Upper lobe of right lung (tissue), 1 donor: ENCODE measurements around the gene RELN. TPM values are rescaled to one million over a fixed set of nuclear protein-coding genes. Genes with fewer than 3 reads are reported as not detected.

ENCODE experiments used
- ATAC-seq: fragments of 200-7000 bp; cut with Tn5 transposase; one replicate; pipeline ENCODE4 v1.9.1; 2020; ENCODE audit warnings: mild to moderate bottlenecking, moderate library complexity
- DNase-seq: peaks from one replicate; pipeline ENCODE4 v3.0.0-alpha.2; 2020
- H3K27ac ChIP-seq: fragments of 200-600 bp; one replicate; pipeline ENCODE4 v1.8.0; 2022
- H3K27me3 ChIP-seq: fragments of 200-600 bp; one replicate; pipeline ENCODE4 v1.8.0; 2022; ENCODE audit warnings: mild to moderate bottlenecking
- H3K36me3 ChIP-seq: fragments of 200-600 bp; one replicate; pipeline ENCODE4 v1.8.0; 2022
- H3K4me1 ChIP-seq: fragments of 200-600 bp; one replicate; pipeline ENCODE4 v1.8.0; 2022
- H3K4me3 ChIP-seq: fragments of 200-600 bp; one replicate; pipeline ENCODE4 v1.8.0; 2022; ENCODE audit warnings: mild to moderate bottlenecking
- H3K9me3 ChIP-seq: fragments of 200-600 bp; one replicate; pipeline ENCODE4 v1.8.0; 2022
- intact Hi-C: fragments of 100-400 bp; cut with DNase I; formaldehyde crosslinking; loops from one replicate; pipeline ENCODE4 v1.11.0; 2022
- total RNA-seq: library from RNA; stranded (reverse); fragmentation: NEBNext Ultra II Directional; extraction: Animal tissue kit (Norgen Biotek cat#: 25700); gene quantifications from one replicate; pipeline ENCODE4 v1.2.1, GENCODE V29; 2021
- TF ChIP-seq, protein P1 (sequence below): fragments of 200-600 bp; IDR thresholded peaks from one replicate; pipeline ENCODE4 v1.8.0; 2022; ENCODE audit warnings: antibody characterized with exemption
- donor health status: DM: no; HTN: yes; CAD: no; lungs with severe emphysema.

The RELN gene
- total RNA-seq, 1 donor from 2014 or later = 5.6 TPM

- intact Hi-C loops = no loop called here
- no peak for DNase-seq
Measured at GRCh38 chr7:103951311-103951710, 38.1 kb downstream of the RELN start.

GRCh38 chr7:103949374-103949773 lies 40.1 kb downstream of the RELN start:
- intact Hi-C loops = no loop called here
- DNase-seq (no peak), ATAC-seq (no peak)
- no peak overlapping the region for H3K27ac ChIP-seq
- no peaks in the 10 kb centered on the region for H3K9me3 ChIP-seq
- no peaks in the 10 kb centered on the region for H3K4me1 ChIP-seq
- TF ChIP-seq, protein P1, sequence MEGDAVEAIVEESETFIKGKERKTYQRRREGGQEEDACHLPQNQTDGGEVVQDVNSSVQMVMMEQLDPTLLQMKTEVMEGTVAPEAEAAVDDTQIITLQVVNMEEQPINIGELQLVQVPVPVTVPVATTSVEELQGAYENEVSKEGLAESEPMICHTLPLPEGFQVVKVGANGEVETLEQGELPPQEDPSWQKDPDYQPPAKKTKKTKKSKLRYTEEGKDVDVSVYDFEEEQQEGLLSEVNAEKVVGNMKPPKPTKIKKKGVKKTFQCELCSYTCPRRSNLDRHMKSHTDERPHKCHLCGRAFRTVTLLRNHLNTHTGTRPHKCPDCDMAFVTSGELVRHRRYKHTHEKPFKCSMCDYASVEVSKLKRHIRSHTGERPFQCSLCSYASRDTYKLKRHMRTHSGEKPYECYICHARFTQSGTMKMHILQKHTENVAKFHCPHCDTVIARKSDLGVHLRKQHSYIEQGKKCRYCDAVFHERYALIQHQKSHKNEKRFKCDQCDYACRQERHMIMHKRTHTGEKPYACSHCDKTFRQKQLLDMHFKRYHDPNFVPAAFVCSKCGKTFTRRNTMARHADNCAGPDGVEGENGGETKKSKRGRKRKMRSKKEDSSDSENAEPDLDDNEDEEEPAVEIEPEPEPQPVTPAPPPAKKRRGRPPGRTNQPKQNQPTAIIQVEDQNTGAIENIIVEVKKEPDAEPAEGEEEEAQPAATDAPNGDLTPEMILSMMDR = no peak
- H3K27me3 ChIP-seq = no peaks in the 10 kb centered on the region
- H3K4me3 ChIP-seq = no peak overlapping the region
- H3K36me3 ChIP-seq = no peaks in the 10 kb centered on the region

More at GRCh38 chr7:103951311-103951710, 38.1 kb downstream of the RELN start:
- TF ChIP-seq, protein P1 = no peak
- no peak overlapping the region for H3K27ac ChIP-seq
- no peaks in the 10 kb centered on the region for H3K9me3 ChIP-seq
- H3K4me3 ChIP-seq = no peak overlapping the region
- no peaks in the 10 kb centered on the region for H3K4me1 ChIP-seq
- no peak for ATAC-seq
- no peaks in the 10 kb centered on the region for H3K36me3 ChIP-seq
- H3K27me3 ChIP-seq = no peaks in the 10 kb centered on the region

GRCh38 chr7:103947026-103947655 lies 42.3 kb downstream of the RELN start:
- no peaks in the 10 kb centered on the region for H3K27me3 ChIP-seq
- no peaks in the 10 kb centered on the region for H3K36me3 ChIP-seq
- ATAC-seq = no peak
- H3K4me1 ChIP-seq = no peaks in the 10 kb centered on the region
- TF ChIP-seq, protein P1 = no peak
- intact Hi-C loops = no loop called here
- no peaks in the 10 kb centered on the region for H3K9me3 ChIP-seq
- no peak overlapping the region for H3K4me3 ChIP-seq
- H3K27ac ChIP-seq = no peak overlapping the region
- DNase-seq = no peak

DNA sequence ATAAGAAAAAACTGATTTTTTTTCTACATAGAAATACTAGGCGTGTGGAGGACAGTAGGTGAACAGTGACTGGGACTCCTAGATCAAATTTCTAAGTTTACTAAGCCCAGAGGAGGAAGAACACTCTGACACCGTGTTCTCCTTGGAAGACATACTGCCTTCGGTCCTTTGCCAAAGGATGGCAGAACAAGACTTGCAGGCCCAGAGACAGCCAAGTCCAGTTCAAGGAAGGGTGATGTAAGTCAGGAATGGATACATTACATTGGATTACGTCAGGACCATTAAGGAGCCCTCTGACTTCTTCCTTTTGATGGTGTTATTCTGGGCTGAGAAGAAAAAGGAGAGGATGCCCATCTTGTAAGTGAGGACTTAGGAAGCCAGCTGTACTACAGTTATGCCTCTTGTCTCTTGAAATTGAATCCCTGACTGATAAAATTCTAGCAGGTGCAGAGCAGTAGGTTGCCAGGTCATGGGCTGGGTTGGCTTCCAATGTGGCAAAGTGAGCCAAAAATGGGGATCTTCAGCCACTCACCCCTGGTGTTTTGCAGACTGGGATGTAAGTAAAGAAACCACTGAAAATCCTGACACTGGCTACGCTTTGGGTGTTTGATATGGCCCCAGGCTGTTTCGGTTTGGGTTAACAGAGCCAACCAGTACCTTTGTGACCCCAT lies 45.1 kb downstream of the RELN start:
- H3K4me3 ChIP-seq = no peak overlapping the region
- no peaks in the 10 kb centered on the region for H3K9me3 ChIP-seq
- DNase-seq (no peak), ATAC-seq (no peak)
- H3K27ac ChIP-seq = no peak overlapping the region
- H3K27me3 ChIP-seq = no peaks in the 10 kb centered on the region
- intact Hi-C loops = no loop called here
- no peaks in the 10 kb centered on the region for H3K4me1 ChIP-seq
- no peaks in the 10 kb centered on the region for H3K36me3 ChIP-seq
- TF ChIP-seq, protein P1 = no peak

GRCh38 chr7:103941976-103942375 lies 47.5 kb downstream of the RELN start:
- intact Hi-C loops = no loop called here
- H3K9me3 ChIP-seq = no peaks in the 10 kb centered on the region
- no peak for DNase-seq

More at GRCh38 chr7:103941976-103942375, 47.5 kb downstream of the RELN start:
- H3K27me3 ChIP-seq = no peaks in the 10 kb centered on the region
- TF ChIP-seq, protein P1 = no peak
- ATAC-seq = no peak
- H3K4me3 ChIP-seq = no peak overlapping the region
- H3K36me3 ChIP-seq = no peaks in the 10 kb centered on the region
- H3K4me1 ChIP-seq = no peaks in the 10 kb centered on the region
- no peak overlapping the region for H3K27ac ChIP-seq
